IMR-90 (cell line): Measurements from ENCODE around the gene TMEM95.

ENCODE experiments used
- BHLHE40 ChIP-seq: fragments of 150-350 bp; IDR thresholded peaks from 2 replicates; pipeline ENCODE4 v1.6.1; 2016; ENCODE audit warnings: mild to moderate bottlenecking, low read depth, low read length
- CEBPB ChIP-seq: IDR thresholded peaks from 2 replicates; pipeline ENCODE4 v1.6.1; 2012; ENCODE audit warnings: low read depth, low read length, improper control_type of control experiment
- CHD1 ChIP-seq: IDR thresholded peaks from 2 replicates; pipeline ENCODE4 v1.6.1; 2012; ENCODE audit warnings: low read depth, low read length, improper control_type of control experiment
- ELK1 ChIP-seq: fragments of 150-350 bp; IDR thresholded peaks from 2 replicates; pipeline ENCODE4 v1.6.1; 2016; ENCODE audit warnings: low read depth, mild to moderate bottlenecking, low read length, moderate library complexity, borderline replicate concordance
- FOS ChIP-seq: fragments of 150-350 bp; IDR thresholded peaks from 2 replicates; pipeline ENCODE4 v1.6.1; 2016; ENCODE audit warnings: low read depth, low read length
- MAFK ChIP-seq: IDR thresholded peaks from 2 replicates; pipeline ENCODE4 v1.6.1; 2012; ENCODE audit warnings: low read depth, low read length, improper control_type of control experiment
- MAZ ChIP-seq: IDR thresholded peaks from 2 replicates; pipeline ENCODE4 v1.6.1; 2012; ENCODE audit warnings: low read depth, mild to moderate bottlenecking, low read length, improper control_type of control experiment, moderate library complexity, borderline replicate concordance
- MXI1 ChIP-seq: IDR thresholded peaks from 2 replicates; pipeline ENCODE4 v1.6.1; 2012; ENCODE audit warnings: low read depth, mild to moderate bottlenecking, low read length, moderate library complexity, borderline replicate concordance
- NFE2L2 ChIP-seq: fragments of 150-350 bp; IDR thresholded peaks from 2 replicates; pipeline ENCODE4 v1.6.1; 2016; ENCODE audit warnings: low read depth, mild to moderate bottlenecking, low read length
- POLR2A ChIP-seq: IDR thresholded peaks from 2 replicates; pipeline ENCODE4 v1.6.1; 2012; ENCODE audit warnings: mild to moderate bottlenecking, low read depth, low read length
- RAD21 ChIP-seq: IDR thresholded peaks from 2 replicates; pipeline ENCODE4 v1.6.1; 2012; ENCODE audit warnings: low read length, improper control_type of control experiment
- RFX5 ChIP-seq: IDR thresholded peaks from 2 replicates; pipeline ENCODE4 v1.8.0; 2012; ENCODE audit warnings: low read depth, mild to moderate bottlenecking, low read length, moderate library complexity
- USF2 ChIP-seq: fragments of 150-350 bp; IDR thresholded peaks from 2 replicates; pipeline ENCODE4 v1.6.1; 2017; ENCODE audit warnings: mild to moderate bottlenecking, antibody characterized with exemption, low read length, low read depth
- TF ChIP-seq, protein P1 (sequence below): conservative IDR thresholded peaks from 2 replicates; pipeline ENCODE4 v1.5.1; 2012; ENCODE audit warnings: mild to moderate bottlenecking, low read depth, low read length, improper control_type of control experiment

DNA sequence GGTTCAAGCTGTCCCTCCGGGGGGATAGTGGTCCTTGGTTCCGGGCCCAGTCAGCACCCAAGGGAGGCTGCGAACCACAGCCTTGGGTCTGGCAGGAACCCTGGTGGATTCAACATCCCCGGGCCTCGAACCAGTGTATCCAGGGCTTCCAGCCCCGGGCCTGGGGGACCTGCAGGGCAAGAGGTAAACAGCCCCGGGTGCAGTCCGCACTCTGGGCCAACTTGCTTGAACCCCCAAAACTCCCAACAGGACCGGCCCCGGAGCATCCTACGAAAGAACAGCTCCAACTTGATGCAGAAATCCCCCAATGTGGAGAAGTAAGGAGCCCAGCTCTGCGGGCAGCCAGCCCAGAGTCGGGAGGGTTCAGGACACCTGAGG lies 24.3 kb upstream of the TMEM95 start:
- TF ChIP-seq CEBPB: no peak
- TF ChIP-seq, protein P1, sequence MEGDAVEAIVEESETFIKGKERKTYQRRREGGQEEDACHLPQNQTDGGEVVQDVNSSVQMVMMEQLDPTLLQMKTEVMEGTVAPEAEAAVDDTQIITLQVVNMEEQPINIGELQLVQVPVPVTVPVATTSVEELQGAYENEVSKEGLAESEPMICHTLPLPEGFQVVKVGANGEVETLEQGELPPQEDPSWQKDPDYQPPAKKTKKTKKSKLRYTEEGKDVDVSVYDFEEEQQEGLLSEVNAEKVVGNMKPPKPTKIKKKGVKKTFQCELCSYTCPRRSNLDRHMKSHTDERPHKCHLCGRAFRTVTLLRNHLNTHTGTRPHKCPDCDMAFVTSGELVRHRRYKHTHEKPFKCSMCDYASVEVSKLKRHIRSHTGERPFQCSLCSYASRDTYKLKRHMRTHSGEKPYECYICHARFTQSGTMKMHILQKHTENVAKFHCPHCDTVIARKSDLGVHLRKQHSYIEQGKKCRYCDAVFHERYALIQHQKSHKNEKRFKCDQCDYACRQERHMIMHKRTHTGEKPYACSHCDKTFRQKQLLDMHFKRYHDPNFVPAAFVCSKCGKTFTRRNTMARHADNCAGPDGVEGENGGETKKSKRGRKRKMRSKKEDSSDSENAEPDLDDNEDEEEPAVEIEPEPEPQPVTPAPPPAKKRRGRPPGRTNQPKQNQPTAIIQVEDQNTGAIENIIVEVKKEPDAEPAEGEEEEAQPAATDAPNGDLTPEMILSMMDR: no peak
- no peak for TF ChIP-seq RAD21
- TF ChIP-seq MXI1: peak; percentile 4; the same call in 1 of the 2 replicates
- no peak for TF ChIP-seq POLR2A
- no peak for TF ChIP-seq MAFK
- no peak for TF ChIP-seq USF2
- TF ChIP-seq NFE2L2: no peak
- no peak; the same call in 1 of the 2 replicates for TF ChIP-seq MAZ
- no peak for TF ChIP-seq BHLHE40
- TF ChIP-seq FOS: no peak
- no peak for TF ChIP-seq RFX5
- no peak for TF ChIP-seq CHD1
- TF ChIP-seq ELK1: no peak
